HepG2 (cell line): ENCODE data around the gene ZBTB7A. TPM values are rescaled to one million over a fixed set of nuclear protein-coding genes. Genes with fewer than 3 reads are reported as not detected.

Experiments used
- ATAC-seq: fragments of 200-7000 bp; cut with Tn5 transposase; 3 replicates; pipeline ENCODE4 v1.9.1; 2020; ENCODE audit warnings: mild to moderate bottlenecking, moderate library complexity
- BruUV-seq: library from RNA; stranded (reverse); fragments of 400-500 nt; replicated peaks from 2 replicates; lab custom pipeline; 2021; lab: Mats Ljungman, UMichigan
- CTCF ChIA-PET: fragments of 300-600 bp; formaldehyde crosslinking; extraction: SDS; loops from one replicate; lab custom pipeline; 2021; ENCODE audit warnings: low total read pairs, inconsistent platforms, low intra/inter-chr PET ratio; lab: Yijun Ruan, JAX
- POLR2A ChIA-PET: fragments of 350-600 bp; sonication (Branson Sonifier 250); formaldehyde crosslinking; loops from one replicate; lab custom pipeline; 2020; ENCODE audit warnings: antibody characterized with exemption, inconsistent platforms; lab: Yijun Ruan, JAX
- DNase-seq: peaks from one replicate; pipeline ENCODE4 v3.0.0-alpha.2; 2015; ENCODE audit warnings: low spot score
- FAIRE-seq: peaks from 3 replicates; lab custom pipeline; 2011; peaks lifted over from hg19 to GRCh38; lab: Jason Lieb, UNC
- H2AFZ ChIP-seq: one replicate; pipeline ENCODE4 v1.6.1; 2011; ENCODE audit warnings: low read length, inconsistent platforms
- H3K27ac ChIP-seq: fragments of 300-600 bp; 3 replicates; pipeline ENCODE4 v1.8.0; 2011; ENCODE audit warnings: mixed run types, mild to moderate bottlenecking, mixed read lengths, low read length, inconsistent platforms; ENCODE audit not compliant: insufficient read depth; ENCODE audit errors: extremely low read length
- H3K27me3 ChIP-seq, 2 experiments: fragments of 200-600 bp in 1 of 2; 2 replicates in 1 of 2; 3 replicates in 1 of 2; pipeline versions ENCODE4 v1.6.0 to v1.8.0; 2011; ENCODE audit warnings: low read length in 2 of 2, mild to moderate bottlenecking in 2 of 2, moderate library complexity in 2 of 2, inconsistent platforms in 1 of 2; ENCODE audit not compliant: insufficient read depth in 2 of 2, control insufficient read depth in 1 of 2
- H3K36me3 ChIP-seq, 2 experiments: fragments of 200-600 bp in 1 of 2; replicated peaks in 1 of 2; 2 replicates in 1 of 2; 3 replicates in 1 of 2; pipeline versions ENCODE4 v1.5.1 to v1.8.0; 2011; ENCODE audit warnings: low read length in 2 of 2, inconsistent platforms in 1 of 2; ENCODE audit not compliant: insufficient read depth in 2 of 2, control insufficient read depth in 1 of 2
- H3K4me1 ChIP-seq: 2 replicates; pipeline ENCODE4 v1.5.1; 2012; ENCODE audit warnings: low read length, inconsistent platforms; ENCODE audit not compliant: insufficient read depth
- H3K4me2 ChIP-seq: 2 replicates; pipeline ENCODE4 v1.6.0; 2011; ENCODE audit warnings: low read depth, low read length, inconsistent platforms
- H3K4me3 ChIP-seq, 3 experiments: fragments of 200-600 bp in 1 of 3; sonication (generic), shearing (Covaris generic) in 1 of 3; replicated peaks in 1 of 3; 2 replicates each; pipeline ENCODE4 v1.5.1; 2011 to 2016; ENCODE audit warnings: low read length in 3 of 3, inconsistent platforms in 2 of 3, low read depth in 2 of 3, mild to moderate bottlenecking in 2 of 3, control low read depth in 1 of 3, mixed read lengths in 1 of 3; ENCODE audit not compliant: insufficient read depth in 1 of 3
- H3K79me2 ChIP-seq: one replicate; pipeline ENCODE4 v1.6.1; 2011; ENCODE audit warnings: low read length, inconsistent platforms; ENCODE audit not compliant: insufficient read depth
- H3K9ac ChIP-seq: 2 replicates; pipeline ENCODE4 v1.6.0; 2011; ENCODE audit warnings: mild to moderate bottlenecking, low read depth, low read length, inconsistent platforms; ENCODE audit not compliant: insufficient read depth
- H3K9me3 ChIP-seq: 2 replicates; pipeline ENCODE4 v1.5.1; 2012; ENCODE audit warnings: mild to moderate bottlenecking, low read length
- H4K20me1 ChIP-seq: 2 replicates; pipeline ENCODE4 v1.6.0; 2011; ENCODE audit warnings: inconsistent platforms, mild to moderate bottlenecking, low read length, moderate library complexity; ENCODE audit not compliant: insufficient read depth
- AGO2 ChIP-seq: fragments of 200-400 bp; formaldehyde crosslinking; optimal IDR thresholded peaks from 2 replicates; pipeline ENCODE3; 2017; ENCODE audit warnings: mild to moderate bottlenecking, low read depth, low read length, moderate library complexity
- ATF7 ChIP-seq, 2 experiments: fragments of 450-650 bp in 1 of 2; sonication (generic) in 1 of 2; formaldehyde crosslinking in 1 of 2; IDR thresholded peaks; 2 replicates each; pipeline versions ENCODE4 v1.4.0 to v1.6.1; 2016 to 2020; ENCODE audit warnings: antibody characterized with exemption in 1 of 2, mild to moderate bottlenecking in 1 of 2, missing genetic modification reagents in 1 of 2
- FOXC1 ChIP-seq: sonication (generic); formaldehyde crosslinking; IDR thresholded peaks from 2 replicates; pipeline ENCODE4 v1.8.0; 2022; ENCODE audit warnings: mild to moderate bottlenecking, missing genetic modification reagents, borderline replicate concordance
- GATAD2A ChIP-seq: IDR thresholded peaks from 2 replicates; pipeline ENCODE4 v1.6.1; 2016
- GFI1 ChIP-seq: sonication (generic); formaldehyde crosslinking; IDR thresholded peaks from 2 replicates; pipeline ENCODE4 v1.5.0; 2020; ENCODE audit warnings: missing genetic modification reagents, mild to moderate bottlenecking, borderline replicate concordance
- KDM5A ChIP-seq: fragments of 200-600 bp; sonication (generic); IDR thresholded peaks from 2 replicates; pipeline ENCODE4 v1.7.0; 2018; ENCODE audit warnings: antibody characterized with exemption, mild to moderate bottlenecking, low read length, borderline replicate concordance
- NFATC3 ChIP-seq: sonication (generic); formaldehyde crosslinking; IDR thresholded peaks from 2 replicates; pipeline ENCODE4 v1.5.1; 2020; ENCODE audit warnings: mild to moderate bottlenecking, missing genetic modification reagents
- PBX2 ChIP-seq: IDR thresholded peaks from 2 replicates; pipeline ENCODE4 v1.6.1; 2016; ENCODE audit warnings: control low read depth
- RBM22 ChIP-seq: fragments of 200-400 bp; formaldehyde crosslinking; optimal IDR thresholded peaks from 2 replicates; pipeline ENCODE3; 2017; ENCODE audit warnings: mild to moderate bottlenecking, low read length, moderate library complexity
- RBM39 ChIP-seq: fragments of 200-400 bp; formaldehyde crosslinking; IDR thresholded peaks from one replicate; pipeline ENCODE4 v1.6.1; 2018; ENCODE audit warnings: antibody characterized with exemption, mild to moderate bottlenecking, low read depth, low read length; ENCODE audit not compliant: poor library complexity, severe bottlenecking
- RXRA ChIP-seq: sonication (generic); formaldehyde crosslinking; IDR thresholded peaks from 2 replicates; pipeline ENCODE4 v1.5.1; 2020; ENCODE audit warnings: missing genetic modification reagents
- SALL1 ChIP-seq: sonication (generic); formaldehyde crosslinking; IDR thresholded peaks from 2 replicates; pipeline ENCODE4 v1.8.0; 2022; ENCODE audit warnings: mild to moderate bottlenecking, missing genetic modification reagents
- SSRP1 ChIP-seq: IDR thresholded peaks from 2 replicates; pipeline ENCODE4 v1.6.1; 2016; ENCODE audit warnings: control low read depth
- TAF15 ChIP-seq: fragments of 200-400 bp; formaldehyde crosslinking; IDR thresholded peaks from one replicate; pipeline ENCODE4 v1.6.1; 2018; ENCODE audit warnings: mild to moderate bottlenecking, low read depth, low read length; ENCODE audit not compliant: poor library complexity, severe bottlenecking
- TSC22D2 ChIP-seq: sonication (generic); formaldehyde crosslinking; IDR thresholded peaks from 2 replicates; pipeline ENCODE4 v1.5.1; 2020; ENCODE audit warnings: missing genetic modification reagents, mild to moderate bottlenecking, borderline replicate concordance
- ZBTB33 ChIP-seq: sonication (generic); formaldehyde crosslinking; IDR thresholded peaks from 2 replicates; pipeline ENCODE4 v1.4.0; 2020; ENCODE audit warnings: missing genetic modification reagents
- ZC3H13 ChIP-seq: sonication (generic); formaldehyde crosslinking; IDR thresholded peaks from 2 replicates; pipeline ENCODE4 v1.8.1; 2023; ENCODE audit warnings: mild to moderate bottlenecking, missing genetic modification reagents, moderate library complexity
- ZC3H4 ChIP-seq: sonication (generic); formaldehyde crosslinking; IDR thresholded peaks from 2 replicates; pipeline ENCODE4 v1.4.0; 2020; ENCODE audit warnings: missing genetic modification reagents, borderline replicate concordance
- ZNF605 ChIP-seq: sonication (generic); formaldehyde crosslinking; IDR thresholded peaks from 2 replicates; pipeline ENCODE4 v1.8.0; 2022; ENCODE audit warnings: mild to moderate bottlenecking, missing genetic modification reagents
- ZNF619 ChIP-seq: sonication (generic); formaldehyde crosslinking; IDR thresholded peaks from 2 replicates; pipeline ENCODE4 v1.4.0; 2020; ENCODE audit warnings: mild to moderate bottlenecking, missing genetic modification reagents
- ZNF724P ChIP-seq: sonication (generic); formaldehyde crosslinking; IDR thresholded peaks from 2 replicates; pipeline ENCODE4 v1.8.0; 2022; ENCODE audit warnings: missing genetic modification reagents, borderline replicate concordance
- WGBS: methylation state at CpG from one replicate; pipeline ENCODE4 v1.1.6; 2017; ENCODE audit warnings: low lambda C conversion rate; 5-methylcytosine and 5-hydroxymethylcytosine counted together
- in situ Hi-C: cut with HindIII; loops from 2 replicates; pipeline ENCODE4 v1.10.0; 2017; ENCODE audit warnings: low pct_unique_long_range_greater_than_20kb; ENCODE audit not compliant: extremely low pct_ligation_motif_present
- intact Hi-C: fragments of 100-400 bp; cut with micrococcal nuclease; formaldehyde crosslinking; loops from one replicate; pipeline ENCODE4 v1.10.0; 2022; ENCODE audit not compliant: unreplicated experiment
- polyA plus RNA-seq, 8 experiments: library from polyadenylated mRNA; depleted of rRNA in 3 of 8; stranded (reverse) in 7 of 8; unstranded in 1 of 8; fragments of >200 nt; fragmentation: Illumina TruSeq in 4 of 8; extraction: Trizol in 4 of 8; gene quantifications; 2 replicates each; pipeline versions ENCODE4 v1.2.1 to v1.2.3, GENCODE V29; 2011 to 2016; ENCODE audit warnings: low read depth in 4 of 8, missing spikeins in 1 of 8, mixed read lengths in 1 of 8; ENCODE audit not compliant: insufficient read depth in 1 of 8
- total RNA-seq, 5 experiments: library from RNA; depleted of rRNA; stranded (reverse); fragments of >200 nt; fragmentation: Illumina TruSeq; extraction: Trizol; gene quantifications; 2 replicates each; pipeline ENCODE4 v1.2.3, GENCODE V29; 2016; ENCODE audit warnings: low read depth in 1 of 5

The ZBTB7A gene
- total and polyA plus RNA-seq, 2 of the 13 experiments (the other 11 are each of a cell fraction or from before 2014, with no cell fraction given): 3.6 to 4.0 TPM

- TF ChIP-seq RBM22 (peak; percentile 81), SALL1 (CRISPR knock-in tag) (no peak), FOXC1 (no peak), ZNF619 (no peak), ZNF605 (CRISPR knock-in tag) (no peak), GATAD2A (CRISPR knock-in tag) (no peak)
- TF ChIP-seq, all 625 proteins: peak for 3
These were observed 20.9 kb downstream of the ZBTB7A start (continued) for GRCh38 chr19:4045597-4046361.

GRCh38 chr19:4044990-4045465 is 21.7 kb downstream of the ZBTB7A start:
- DNase-seq (no peak), ATAC-seq (no peak), FAIRE-seq (no peak)
- Histone ChIP-seq H3K9me3 (no peaks in the 10 kb centered on the region), H3K27ac (no peak overlapping the region), H3K79me2 (peaks cover 14% of the 10 kb centered on the region), H3K9ac (no peak overlapping the region), H3K4me3 (no peak overlapping the region), H3K4me1 (no peaks in the 10 kb centered on the region; the same call in 1 of the 2 replicates), H3K27me3 (no peaks in the 10 kb centered on the region), H4K20me1 (peaks cover 16% of the 10 kb centered on the region; the same call in 1 of the 2 replicates), H2AFZ (no peak overlapping the region), H3K36me3 (peaks cover 14 to 26% of the 10 kb centered on the region in 2 experiments; a peak in 4 of 5 replicates), H3K4me2 (no peak overlapping the region)
- in situ Hi-C loops: no loop called here
- 97% methylated on average over 20 of the region's 21 CpGs for WGBS
- POLR2A ChIA-PET: interaction anchor here (0.6 to 1.3 kb wide), 4 partner anchors 10 to 37 kb away, joined by 3 read pairs; partner anchors contain the start of gene PIAS4
- no TSS peak for BruUV-seq
- intact Hi-C loops: no loop called here
- CTCF ChIA-PET: no interaction called here
- peak; percentile 72; the same call in 1 of the 2 replicates for TF ChIP-seq SSRP1
- TF ChIP-seq GFI1 (CRISPR knock-in tag): no peak
- no peak for TF ChIP-seq ATF7 (IDR thresholded peaks at IDR 0.05)
- no peak for TF ChIP-seq ATF7 (CRISPR knock-in tag; IDR thresholded peaks at IDR 0.05)
- peak; percentile 87 for TF ChIP-seq RBM22
- TF ChIP-seq RBM39: no peak
- no peak for TF ChIP-seq ZBTB33
- no peak for TF ChIP-seq TAF15
- no peak for TF ChIP-seq KDM5A
- no peak for TF ChIP-seq RXRA (CRISPR knock-in tag)
- no peak for TF ChIP-seq NFATC3 (CRISPR knock-in tag)
- TF ChIP-seq ZC3H4 (CRISPR knock-in tag): no peak
- TF ChIP-seq ZNF724P (CRISPR knock-in tag): no peak
- TF ChIP-seq AGO2: peak; percentile 88
- TF ChIP-seq TSC22D2 (CRISPR knock-in tag): no peak
- TF ChIP-seq ZC3H13 (CRISPR knock-in tag): no peak
- no peak for TF ChIP-seq PBX2 (CRISPR knock-in tag)
- TF ChIP-seq SALL1 (CRISPR knock-in tag): no peak
